ENCODE data around the gene PRSS27. TPM values are rescaled to one million over a fixed set of nuclear protein-coding genes. Genes with fewer than 3 reads are reported as not detected.

PRSS27 gene
- 0.19 and 0.56 TPM in 2 replicates for total RNA-seq

DNA sequence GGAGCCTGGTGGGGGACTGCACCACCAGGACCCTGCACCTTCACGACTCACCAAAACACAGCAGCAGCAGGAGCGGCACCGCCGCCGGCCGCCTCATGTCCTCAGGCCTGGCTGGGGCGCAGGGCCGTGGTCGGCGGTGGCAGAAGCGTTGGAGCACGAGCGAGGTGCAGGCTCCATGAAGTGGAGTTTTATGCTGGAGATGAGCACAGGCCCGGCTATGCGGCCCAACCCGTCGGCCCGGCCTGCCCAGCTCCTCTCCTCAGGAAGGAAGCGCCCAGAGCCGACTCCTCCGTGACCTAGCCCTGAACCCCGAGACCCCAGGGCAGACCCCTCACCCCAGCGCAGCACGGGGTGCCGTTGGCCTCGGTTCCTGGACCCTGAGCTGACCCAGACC, at the start of gene PRSS27:
PRSS27 (minus strand) TSS at position 161 of the 394 bp plus-strand sequence; CDS start at position 97, 64 bp downstream.

DNA sequence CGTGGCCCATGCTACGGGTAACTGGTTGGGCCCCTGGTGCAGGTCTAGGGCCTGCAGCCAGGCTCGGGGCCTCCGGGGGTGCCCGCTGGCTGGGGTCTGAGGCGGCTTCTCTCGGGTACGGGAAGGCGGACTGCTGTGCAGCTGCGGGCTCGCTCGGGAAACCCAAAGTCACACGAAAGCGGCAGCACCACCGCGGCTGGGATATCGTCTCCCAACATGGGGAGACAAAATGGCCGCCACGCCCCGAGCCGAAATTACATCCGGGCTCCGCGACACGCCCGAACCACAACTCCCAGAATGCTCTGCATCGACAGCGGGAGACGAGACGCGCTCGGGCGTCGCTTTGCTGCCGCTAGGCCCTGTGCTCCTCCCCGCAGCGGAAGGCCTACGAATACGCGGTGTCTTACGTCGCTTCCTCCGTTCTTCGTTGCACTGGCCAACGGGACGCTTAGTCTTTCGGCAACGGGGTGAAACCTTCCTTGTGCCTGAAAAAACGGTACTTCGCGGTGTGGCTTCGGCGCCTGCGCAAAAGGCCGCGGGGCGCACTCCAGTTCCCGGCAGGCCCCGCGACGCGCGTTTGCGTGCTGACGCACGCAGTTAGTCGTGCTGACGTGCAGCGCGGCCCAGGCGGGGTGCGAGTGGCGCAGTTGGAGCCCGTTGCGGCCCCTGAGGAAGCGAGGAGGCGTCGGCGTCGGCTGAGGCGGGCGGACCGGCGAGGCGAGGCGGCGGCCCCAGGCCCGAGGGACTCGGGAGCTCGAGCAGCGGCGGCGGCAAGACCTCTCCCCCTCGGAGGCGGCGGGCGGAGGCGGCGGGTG, 32.2 kb upstream of the PRSS27 start, which contains the start of gene SRRM2:
SRRM2 (plus strand) TSS at position 604 of the 815 bp plus-strand sequence. CDS start 3,727 bp downstream, outside the sequence.

DNA sequence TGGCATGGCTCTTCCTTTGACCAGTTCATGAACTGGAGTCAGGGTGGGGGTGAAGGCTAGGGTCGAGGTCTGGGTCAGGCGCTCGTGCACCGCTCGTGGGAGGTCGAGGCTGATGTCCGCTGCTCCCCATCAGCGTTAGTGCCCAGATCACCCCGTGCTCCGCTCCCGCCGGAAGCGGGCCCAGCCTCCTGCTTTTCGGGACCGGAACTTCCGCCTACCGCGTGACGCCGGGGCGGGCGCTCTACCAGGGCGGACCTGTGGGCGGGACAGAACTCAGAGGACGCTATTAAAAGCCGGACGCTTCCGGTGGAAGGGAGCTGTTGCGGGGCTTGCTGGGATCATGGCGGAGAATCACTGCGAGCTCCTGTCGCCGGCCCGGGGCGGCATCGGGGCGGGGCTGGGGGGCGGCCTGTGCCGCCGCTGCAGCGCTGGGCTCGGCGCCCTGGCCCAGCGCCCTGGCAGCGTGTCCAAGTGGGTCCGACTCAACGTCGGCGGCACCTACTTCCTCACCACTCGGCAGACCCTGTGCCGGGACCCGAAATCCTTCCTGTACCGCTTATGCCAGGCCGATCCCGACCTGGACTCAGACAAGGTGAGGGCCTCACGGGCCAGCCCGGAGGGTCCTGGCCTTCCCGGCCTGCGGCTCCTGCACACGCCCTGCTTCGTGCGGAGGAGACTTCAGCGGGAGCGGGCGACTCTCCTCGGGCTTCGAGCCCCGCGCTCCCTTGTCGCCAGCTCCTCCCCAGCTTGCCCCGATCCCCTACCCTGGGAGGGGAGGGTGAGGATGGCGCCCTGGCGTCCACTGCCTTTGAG, 37.6 kb downstream of the PRSS27 start, which contains the start of gene KCTD5:
KCTD5 (plus strand) TSS at position 315 of the 813 bp plus-strand sequence; CDS start at position 341, 26 bp downstream.

Other genes starting within 250 kb of the PRSS27 start
- gene NTN3, start 248.9 kb downstream of the PRSS27 start, total RNA-seq: 0.19 and 0.56 TPM in 2 replicates
- gene TBC1D24, start 245.1 kb downstream of the PRSS27 start, total RNA-seq: 11.3 and 16.3 TPM in 2 replicates
- gene ATP6V0C, start 206.3 kb downstream of the PRSS27 start, total RNA-seq: 6.8 and 8.4 TPM in 2 replicates
- 24.0 and 42.3 TPM in 2 replicates for gene AMDHD2, start 199.9 kb downstream of the PRSS27 start, total RNA-seq
- not detected in 2 replicates for gene CEMP1, start 188.8 kb downstream of the PRSS27 start, total RNA-seq
- gene PDPK1, start 182.2 kb downstream of the PRSS27 start, total RNA-seq: 16.9 and 22.8 TPM in 2 replicates
- gene KCTD5, start 37.7 kb downstream of the PRSS27 start, total RNA-seq: 21.4 and 32.6 TPM in 2 replicates
- 38.5 and 43.7 TPM in 2 replicates for gene SRRM2, start 32.4 kb upstream of the PRSS27 start, total RNA-seq
- 323 and 366 TPM in 2 replicates for gene ELOB, start 57.1 kb upstream of the PRSS27 start, total RNA-seq
- not detected in 2 replicates for gene PRSS33, start 67.3 kb upstream of the PRSS27 start, total RNA-seq
- gene PRSS41, start 78.2 kb upstream of the PRSS27 start, total RNA-seq: not detected in 2 replicates
- gene PRSS21, start 97.0 kb upstream of the PRSS27 start, total RNA-seq: 1.7 TPM in 2 replicates
- 2.5 and 3.8 TPM in 2 replicates for gene ZG16B, start 110.1 kb upstream of the PRSS27 start, total RNA-seq
- gene PRSS22, start 137.9 kb upstream of the PRSS27 start, total RNA-seq: under 0.01 TPM in 1 of 2 replicates, not detected in the other
- 45.1 and 91.6 TPM in 2 replicates for gene FLYWCH2, start 163.0 kb upstream of the PRSS27 start, total RNA-seq
- 38.3 and 41.2 TPM in 2 replicates for gene FLYWCH1, start 191.7 kb upstream of the PRSS27 start, total RNA-seq
- under 0.01 TPM in 1 of 2 replicates, not detected in the other for gene KREMEN2, start 244.1 kb upstream of the PRSS27 start, total RNA-seq
- gene PAQR4, start 249.1 kb upstream of the PRSS27 start, total RNA-seq: 1.7 and 8.1 TPM in 2 replicates